Ascending aorta (tissue), 2 donors: ENCODE results near the gene CTNS. TPM values are rescaled to one million over a fixed set of nuclear protein-coding genes. Genes with fewer than 3 reads are reported as not detected.

ENCODE experiments used
- DNase-seq, 2 donors: peaks; one replicate each; pipeline ENCODE4 v3.0.0-alpha.2; 2019; ENCODE audit warnings: low spot score in 2 of 2
- H3K27ac ChIP-seq, 2 donors: fragments of 200-600 bp; sonication (generic); one replicate each; pipeline ENCODE4 v1.5.1; 2016 to 2017; ENCODE audit warnings: mild to moderate bottlenecking in 1 of 2
- H3K27me3 ChIP-seq: fragments of 200-600 bp; sonication (generic); one replicate; pipeline ENCODE4 v1.5.1; 2017
- H3K36me3 ChIP-seq, 2 donors: fragments of 200-600 bp; sonication (generic); one replicate each; pipeline ENCODE4 v1.5.1; 2016
- H3K4me1 ChIP-seq, 2 donors: fragments of 200-600 bp; sonication (generic); one replicate each; pipeline ENCODE4 v1.5.1; 2016 to 2017; ENCODE audit warnings: mild to moderate bottlenecking in 1 of 2
- H3K4me3 ChIP-seq, 2 donors: fragments of 200-600 bp; sonication (generic); one replicate each; pipeline ENCODE4 v1.5.1; 2016 to 2017; ENCODE audit warnings: mild to moderate bottlenecking in 1 of 2
- H3K9me3 ChIP-seq, 2 donors: fragments of 200-600 bp; sonication (generic); one replicate each; pipeline ENCODE4 v1.5.1; 2016
- CTCF ChIP-seq, 3 experiments: fragments of 200-600 bp in 2 of 3; fragments of 450-650 bp in 1 of 3; sonication (generic) in 2 of 3; IDR thresholded peaks; one replicate each; pipeline ENCODE4 v1.5.1; 2016 to 2019; ENCODE audit warnings: antibody characterized with exemption in 3 of 3, mild to moderate bottlenecking in 1 of 3, moderate library complexity in 1 of 3
- intact Hi-C: fragments of 100-400 bp; cut with DNase I; formaldehyde crosslinking; loops from one replicate; pipeline ENCODE4 v1.15.1; 2023
- total RNA-seq: library from RNA; depleted of rRNA; stranded (reverse); fragments of >200 nt; gene quantifications from one replicate; pipeline ENCODE4 v1.1.0, GENCODE V29; 2016

CTNS gene
- total RNA-seq, 1 donor from 2014 or later = 16.7 TPM

GRCh38 chr17:3610523-3610922 lies 26.0 kb upstream of the CTNS start:
- Histone ChIP-seq H3K4me1 (no peaks in the 10 kb centered on the region), H3K9me3 (no peaks in the 10 kb centered on the region), H3K4me3 (no peak overlapping the region), H3K27ac (no peak overlapping the region), H3K27me3 (no peaks in the 10 kb centered on the region), H3K36me3 (peaks cover 31 to 80% of the 10 kb centered on the region in 2 donors)
- intact Hi-C loops = no loop called here
- no peak for TF ChIP-seq CTCF (IDR thresholded peaks at IDR 0.05)
- no peak for DNase-seq

DNA sequence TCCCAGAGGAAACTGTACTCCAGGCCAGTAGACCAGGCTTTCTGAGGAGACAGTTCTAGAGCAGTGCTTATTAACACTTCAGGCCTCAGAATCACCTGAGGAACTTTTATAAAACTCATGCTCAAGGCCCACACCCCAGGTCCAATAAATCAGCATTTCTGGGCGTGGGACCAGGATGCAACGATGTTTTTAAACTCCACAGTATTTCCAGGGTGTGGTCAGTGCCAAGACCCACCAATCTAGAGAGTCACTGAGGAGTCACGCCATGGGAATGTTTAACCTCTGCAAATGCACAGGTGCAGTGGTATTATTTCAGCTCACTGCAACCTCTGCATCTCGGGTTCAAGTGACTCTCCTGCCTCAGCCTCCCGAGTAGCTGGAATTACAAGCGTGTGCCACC lies 23.4 kb upstream of the CTNS start:
- no peaks in the 10 kb centered on the region for H3K9me3 ChIP-seq
- H3K27me3 ChIP-seq = no peaks in the 10 kb centered on the region
- H3K27ac ChIP-seq = no peak overlapping the region
- no peaks in the 10 kb centered on the region for H3K4me1 ChIP-seq
- no peak for DNase-seq
- TF ChIP-seq CTCF (IDR thresholded peaks at IDR 0.05) = no peak
- peaks cover 36 to 87% of the 10 kb centered on the region in 2 donors for H3K36me3 ChIP-seq
- H3K4me3 ChIP-seq = no peak overlapping the region
- intact Hi-C loops = no loop called here

- peaks cover 40 to 88% of the 10 kb centered on the region in 2 donors for H3K36me3 ChIP-seq
- no peak overlapping the region for H3K27ac ChIP-seq
- H3K9me3 ChIP-seq = no peaks in the 10 kb centered on the region
- no peak for DNase-seq
- no peaks in the 10 kb centered on the region for H3K27me3 ChIP-seq
- intact Hi-C loops = no loop called here
- H3K4me1 ChIP-seq = no peaks in the 10 kb centered on the region
- TF ChIP-seq CTCF (IDR thresholded peaks at IDR 0.05) = no peak
- no peak overlapping the region for H3K4me3 ChIP-seq
Observed at GRCh38 chr17:3615160-3615870, 21.2 kb upstream of the CTNS start.

- Histone ChIP-seq H3K4me3 (no peak overlapping the region), H3K27me3 (no peaks in the 10 kb centered on the region), H3K27ac (no peak overlapping the region), H3K4me1 (no peaks in the 10 kb centered on the region), H3K36me3 (peaks cover 56 to 87% of the 10 kb centered on the region in 2 donors), H3K9me3 (no peaks in the 10 kb centered on the region)
- intact Hi-C loops = no loop called here
- no peak for TF ChIP-seq CTCF (IDR thresholded peaks at IDR 0.05)
- no peak for DNase-seq
Observed at GRCh38 chr17:3621146-3621720, 15.3 kb upstream of the CTNS start.

- DNase-seq = no peak
- intact Hi-C loops = no loop called here
- Histone ChIP-seq H3K4me1 (no peaks in the 10 kb centered on the region), H3K27ac (no peak overlapping the region), H3K9me3 (no peaks in the 10 kb centered on the region), H3K4me3 (no peak overlapping the region), H3K27me3 (no peaks in the 10 kb centered on the region), H3K36me3 (peaks cover 42 to 84% of the 10 kb centered on the region in 2 donors)
- no peak for TF ChIP-seq CTCF (IDR thresholded peaks at IDR 0.05)
Observed at GRCh38 chr17:3622977-3623594, 13.5 kb upstream of the CTNS start.
